HG02763 (cell line): ENCODE results near the gene TBC1D9.

ENCODE experiments used
- ATAC-seq: cut with Tn5 transposase; IDR thresholded peaks from one replicate; pipeline ENCODE4 v1.9.1; 2021; ENCODE audit warnings: mild to moderate bottlenecking, moderate library complexity; ENCODE audit not compliant: unreplicated experiment

The TBC1D9 gene

DNA sequence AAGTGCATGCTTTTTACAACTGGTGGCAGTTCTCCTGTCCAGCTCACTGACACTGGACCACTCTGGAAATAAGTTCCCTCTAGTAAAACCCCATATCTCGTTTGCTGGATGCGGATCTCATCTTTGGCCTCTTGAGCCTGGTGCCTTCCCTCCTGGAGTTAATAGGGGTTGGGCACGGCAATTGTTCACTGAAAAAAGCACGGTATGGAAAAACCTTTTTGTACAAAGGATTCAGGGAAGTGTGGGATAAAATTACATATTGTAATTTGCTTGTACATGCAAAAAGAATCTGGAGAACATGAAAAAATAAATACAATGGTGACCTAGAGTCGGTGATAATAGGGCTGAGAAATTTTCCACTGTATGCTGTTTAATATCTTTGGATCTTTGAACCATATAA lies 30.6 kb downstream of the TBC1D9 start:
- ATAC-seq: no peak

DNA sequence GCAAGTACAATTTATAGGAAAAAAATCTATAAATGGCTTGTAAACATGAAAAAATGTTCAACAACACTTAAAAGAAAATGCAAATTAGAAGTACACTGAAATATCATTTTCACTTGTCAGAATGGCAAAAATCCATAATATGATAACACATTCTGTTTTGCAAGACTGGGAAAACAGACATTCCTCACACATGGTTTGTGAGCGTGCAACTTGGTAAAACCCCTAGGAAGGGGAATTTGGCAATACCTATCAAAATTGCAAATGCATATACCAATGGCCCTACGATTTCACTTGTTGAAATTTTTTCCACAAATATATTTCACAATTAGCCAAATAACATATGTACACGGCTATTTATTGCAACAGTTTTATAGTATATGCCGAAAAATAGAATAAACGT lies 31.4 kb downstream of the TBC1D9 start:
- ATAC-seq: no peak

DNA sequence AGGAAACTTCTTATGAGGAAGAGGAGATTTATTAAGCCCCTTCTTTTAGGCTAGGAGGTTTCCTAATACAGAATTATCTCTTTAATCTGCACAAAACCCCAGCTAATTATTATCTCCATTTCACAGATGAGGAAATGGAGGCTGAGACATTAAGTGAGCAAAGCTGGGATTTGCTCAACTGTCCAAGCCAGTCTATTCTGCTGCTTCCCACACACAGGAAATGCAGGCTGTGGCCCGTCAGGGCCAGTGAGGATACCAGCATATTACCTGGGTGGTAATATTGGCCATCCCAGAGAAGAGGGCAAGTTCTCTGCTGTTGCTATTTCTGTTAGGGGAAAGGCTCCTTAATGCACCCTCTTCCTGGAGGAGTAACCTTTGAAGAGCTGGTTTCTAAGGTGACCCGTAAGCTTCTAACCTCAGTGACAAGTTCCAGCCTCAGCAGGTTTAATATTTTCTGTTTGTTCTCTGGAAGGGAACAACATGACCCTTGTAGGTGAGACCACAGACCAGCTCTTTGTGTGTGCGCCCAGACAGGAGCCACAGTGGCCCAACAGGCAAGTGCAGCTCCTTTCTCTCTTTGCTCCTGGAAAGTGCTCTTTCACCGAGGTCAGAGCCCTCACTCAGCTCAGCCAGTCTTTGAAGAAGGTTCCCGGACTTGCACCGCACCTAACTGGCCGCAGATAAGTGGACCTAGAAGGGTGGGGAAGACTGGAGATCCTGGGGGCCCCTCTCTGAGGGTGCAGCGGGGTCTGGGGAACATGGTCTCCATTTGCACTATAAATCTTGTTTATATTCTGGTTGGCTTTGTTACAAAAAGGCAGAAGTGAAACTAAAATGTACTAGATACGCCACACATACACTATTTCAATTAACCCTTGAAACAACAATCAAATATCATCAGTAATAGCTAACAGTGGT lies 35.5 kb downstream of the TBC1D9 start:
- ATAC-seq: no peak

GRCh38 chr4:140719686-140720085 lies 36.5 kb downstream of the TBC1D9 start:
- ATAC-seq: no peak

GRCh38 chr4:140719022-140719421 lies 37.2 kb downstream of the TBC1D9 start:
- ATAC-seq: no peak

DNA sequence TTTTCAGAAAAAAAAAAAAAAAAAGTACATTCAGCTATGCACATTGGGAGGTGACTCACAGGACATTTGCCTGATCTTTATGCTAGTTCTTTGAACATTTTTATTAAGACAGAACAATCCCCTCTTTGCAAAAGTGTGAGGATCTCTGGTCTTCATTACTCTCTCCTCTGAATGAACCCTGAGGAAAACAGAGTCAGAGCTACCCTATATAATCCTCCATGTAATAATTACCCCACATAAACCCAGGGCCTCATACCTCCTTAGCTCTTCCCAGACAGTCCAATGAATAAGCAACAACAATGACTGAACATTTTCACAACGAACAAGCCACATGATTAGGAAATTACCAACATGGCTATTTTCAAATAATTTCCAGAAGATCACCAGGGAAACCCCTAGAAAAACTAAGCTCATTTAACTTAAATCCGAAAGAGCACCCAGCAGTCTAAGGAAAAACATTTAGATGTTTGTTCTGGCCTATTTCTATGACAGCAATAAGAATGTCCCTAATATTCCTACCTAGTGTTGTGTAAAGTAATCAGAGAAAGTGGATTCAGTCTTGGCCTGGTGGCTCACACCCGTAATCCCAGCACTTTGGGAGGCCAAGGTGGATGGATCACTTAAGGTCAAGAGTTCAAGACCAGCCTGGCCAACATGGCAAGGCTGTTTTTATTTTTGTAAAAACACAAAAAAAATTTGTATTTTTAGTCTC lies 37.8 kb downstream of the TBC1D9 start:
- no peak for ATAC-seq

DNA sequence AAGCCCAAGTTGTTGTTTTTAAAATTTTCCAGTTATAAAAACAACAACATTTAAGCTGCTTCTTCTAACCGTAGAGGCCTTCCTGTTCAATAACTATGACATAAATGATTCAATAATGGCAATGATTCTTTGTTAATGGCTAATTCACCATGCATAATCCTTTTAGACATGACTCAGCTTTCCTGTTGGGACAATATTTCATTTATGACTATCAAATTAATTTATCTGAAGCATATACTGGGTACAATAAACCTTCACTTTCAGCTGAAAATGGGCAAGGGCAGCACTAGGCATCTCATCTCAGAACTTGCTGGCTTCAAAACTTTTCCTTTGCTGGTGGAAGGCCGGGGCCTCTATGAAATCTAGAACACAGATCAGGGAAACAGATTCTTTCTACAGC lies 38.9 kb downstream of the TBC1D9 start:
- no peak for ATAC-seq

- no peak for ATAC-seq
Measured at GRCh38 chr4:140715119-140715518, 41.1 kb downstream of the TBC1D9 start.

DNA sequence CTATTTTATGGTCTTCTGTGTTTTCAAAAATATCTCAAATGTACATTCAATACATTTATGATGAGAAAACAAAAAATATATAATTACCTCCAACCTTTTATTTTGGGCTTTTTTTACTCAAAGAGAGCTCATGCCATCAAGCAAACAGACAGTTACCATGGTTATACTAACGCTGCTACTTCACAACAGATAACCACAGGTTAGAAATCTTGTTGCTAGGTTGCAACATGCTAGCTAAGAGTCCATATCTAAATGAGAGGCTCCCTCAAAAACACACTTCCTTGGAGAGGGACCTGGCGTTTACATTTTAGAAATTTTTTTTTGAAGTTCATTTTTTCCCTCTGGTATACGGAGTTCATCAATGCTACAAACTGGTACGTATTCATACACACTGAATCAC lies 44.3 kb downstream of the TBC1D9 start:
- no peak for ATAC-seq

GRCh38 chr4:140710908-140711622 lies 45.1 kb downstream of the TBC1D9 start:
- no peak for ATAC-seq

DNA sequence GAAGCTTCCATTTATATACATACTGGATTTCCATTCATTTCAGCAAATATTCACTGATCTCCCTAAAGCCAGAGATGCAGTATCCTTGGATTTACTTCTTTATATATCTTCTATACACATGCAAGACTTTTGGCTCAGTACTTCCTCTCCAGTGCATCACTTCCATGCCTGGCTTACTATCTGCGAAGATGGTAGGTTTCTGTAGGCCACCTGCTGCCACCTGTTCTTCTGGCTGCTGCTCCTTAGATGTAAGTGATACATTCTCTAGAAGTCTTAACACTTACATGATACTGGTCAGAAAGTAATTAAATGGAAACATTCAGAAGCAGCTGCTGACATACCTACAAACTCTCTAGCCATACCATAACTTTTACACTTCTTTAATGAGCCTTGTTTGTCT lies 48.9 kb downstream of the TBC1D9 start:
- ATAC-seq: no peak

DNA sequence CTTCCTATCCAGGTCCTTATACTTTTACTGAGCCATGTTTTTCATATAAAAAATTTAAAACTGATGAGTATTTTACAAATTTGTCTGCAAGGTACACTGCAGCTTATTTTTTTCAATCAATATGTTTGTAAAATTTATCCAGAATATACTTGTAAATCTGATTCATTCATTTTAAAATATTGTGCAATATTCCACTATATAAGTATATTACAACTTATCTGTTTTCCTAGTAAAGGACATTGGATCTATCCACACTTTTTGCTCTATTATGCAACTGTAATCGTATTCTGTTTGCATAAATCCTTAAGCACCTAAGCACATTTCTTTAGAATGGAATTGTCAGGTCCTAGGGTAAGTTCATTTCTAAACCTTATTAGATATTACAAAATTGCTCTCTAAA lies 49.5 kb downstream of the TBC1D9 start:
- ATAC-seq: no peak

- ATAC-seq: no peak
Measured at GRCh38 chr4:140706276-140706625, 49.9 kb downstream of the TBC1D9 start.

DNA sequence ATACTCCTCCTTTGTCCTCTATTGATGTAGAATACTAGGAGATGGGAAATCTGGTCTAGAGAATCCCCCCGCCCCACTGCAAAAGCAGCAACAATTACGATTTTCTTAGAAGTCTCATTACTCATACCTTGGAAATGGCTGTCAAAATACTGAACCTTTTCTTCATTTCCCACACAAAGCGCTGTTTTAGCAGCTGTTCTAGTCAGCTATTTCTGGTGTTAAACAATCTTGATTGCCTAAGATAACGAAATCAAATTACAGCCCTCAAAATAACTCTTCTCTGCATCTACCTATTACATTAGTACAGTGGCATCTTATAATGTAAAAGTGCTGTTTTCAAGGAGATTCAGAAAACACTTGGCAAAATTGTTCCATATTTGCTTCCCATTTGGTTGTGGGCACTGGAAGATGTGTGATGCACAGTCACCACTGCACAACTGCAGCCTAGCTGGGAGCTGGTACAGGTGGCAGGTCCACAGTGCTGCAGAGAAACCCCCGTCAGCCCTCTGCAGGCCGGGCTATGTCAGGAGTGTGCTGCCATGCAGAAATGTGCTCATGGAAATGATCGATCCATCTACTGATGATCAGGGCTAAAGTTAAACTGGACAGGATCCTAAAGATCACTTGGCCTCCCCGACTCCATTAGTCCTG lies 50.4 kb downstream of the TBC1D9 start:
- ATAC-seq: no peak

DNA sequence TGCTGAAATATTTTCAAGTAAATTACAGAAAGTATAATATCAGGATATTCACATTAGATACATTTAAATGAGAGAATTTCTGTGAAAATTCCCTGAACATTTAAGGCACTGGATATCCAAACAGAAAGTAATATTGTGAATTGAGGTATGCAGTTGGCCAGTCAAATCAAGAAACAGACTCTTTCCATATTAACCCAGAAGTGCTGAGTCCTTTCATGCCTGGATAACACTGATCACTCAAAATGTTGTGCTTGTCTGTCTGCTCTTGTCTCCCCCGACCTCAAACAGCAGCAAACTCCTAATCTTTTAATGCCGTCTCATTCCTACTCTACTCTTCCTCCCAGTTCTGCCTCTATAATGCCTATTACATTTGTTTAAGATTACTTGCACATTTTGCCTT lies 51.2 kb downstream of the TBC1D9 start:
- ATAC-seq: no peak

DNA sequence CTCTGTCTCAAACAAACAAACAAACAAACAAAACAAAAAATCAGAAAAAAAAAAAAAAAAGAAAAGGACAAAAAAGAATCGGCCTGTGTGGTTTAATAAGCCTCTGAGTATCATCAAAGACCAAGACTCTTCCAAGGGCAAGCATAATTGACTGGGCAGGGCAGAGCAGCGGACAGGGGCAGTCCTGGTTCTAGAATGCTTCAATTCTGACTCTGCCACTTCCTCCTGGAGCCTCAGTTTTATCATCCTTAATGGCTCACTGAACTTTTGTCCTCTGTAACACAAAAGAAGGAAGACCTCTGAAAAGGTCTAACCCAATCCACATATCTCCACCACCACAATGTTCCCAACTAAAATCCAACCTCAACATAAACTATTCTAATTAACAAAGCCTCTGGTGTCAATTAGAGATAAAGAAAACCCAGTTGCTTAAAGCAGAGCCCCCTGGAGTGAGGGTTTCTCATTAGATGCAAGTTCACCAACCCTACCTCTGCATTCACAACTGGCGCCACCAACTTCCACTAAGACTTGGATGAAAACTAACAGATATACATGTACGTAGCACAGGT lies 51.7 kb downstream of the TBC1D9 start:
- ATAC-seq: no peak

DNA sequence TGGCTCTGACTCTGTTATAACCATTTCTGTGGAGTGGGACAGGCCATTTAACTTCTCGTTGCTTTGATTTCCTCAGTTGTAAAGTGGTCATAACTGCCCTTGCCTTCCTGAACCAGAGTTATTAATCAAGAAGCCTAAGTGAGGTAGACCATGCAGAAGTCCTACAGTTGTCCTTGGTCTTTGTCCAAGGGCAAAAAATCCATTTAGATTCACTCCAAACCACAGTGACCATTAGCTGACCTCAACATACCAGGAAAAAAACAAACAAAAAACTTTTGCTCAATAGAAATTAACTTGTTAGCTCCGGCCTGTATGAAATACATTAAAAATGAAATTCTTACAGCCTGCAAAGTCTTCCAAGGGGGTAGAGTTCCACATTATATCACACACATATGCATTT lies 52.7 kb downstream of the TBC1D9 start:
- no peak for ATAC-seq

DNA sequence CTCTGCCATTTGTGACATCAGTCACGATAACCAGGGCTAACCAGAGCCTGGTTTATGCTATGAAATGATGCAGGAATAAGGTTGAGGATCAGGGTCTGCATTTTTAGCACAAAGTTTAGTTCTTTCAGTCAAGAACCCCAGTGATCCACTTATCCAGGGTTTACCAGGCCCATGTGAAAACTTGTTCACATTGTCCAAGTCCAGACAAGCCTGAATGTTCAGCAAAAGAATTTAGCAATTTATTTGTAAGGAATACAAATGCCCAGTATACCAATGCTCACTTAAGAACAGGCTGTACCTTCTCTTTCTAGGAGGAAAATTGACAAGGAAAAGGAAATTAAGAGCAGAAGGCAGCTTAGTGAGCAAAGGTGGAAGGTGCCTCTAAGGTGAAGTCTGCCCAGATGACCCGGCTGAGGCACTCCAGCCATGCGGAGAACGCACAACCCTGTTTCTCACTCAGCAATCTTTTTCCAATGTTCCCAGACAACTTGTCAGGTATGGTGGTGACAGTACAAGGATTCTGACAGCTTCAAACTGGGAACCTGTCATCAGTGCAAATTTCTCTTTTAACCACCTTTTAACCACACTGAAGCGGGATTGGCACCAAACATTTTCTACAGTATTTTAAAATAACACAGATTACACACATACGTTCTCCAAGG lies 54.0 kb downstream of the TBC1D9 start:
- ATAC-seq: no peak

GRCh38 chr4:140701071-140701470 lies 55.1 kb downstream of the TBC1D9 start:
- no peak for ATAC-seq
